Left kidney (tissue), 1 donor: ENCODE data around the gene TALDO1. TPM values are rescaled to one million over a fixed set of nuclear protein-coding genes. Genes with fewer than 3 reads are reported as not detected.

ENCODE experiments used
- polyA plus RNA-seq: library from polyadenylated mRNA; unstranded; fragments of 120-200 nt; gene quantifications from one replicate; pipeline ENCODE4 v1.2.1, GENCODE V29; 2013; ENCODE audit not compliant: insufficient read length

TALDO1 gene
- polyA plus RNA-seq, 1 donor = 116 TPM

Other genes starting within 250 kb of the TALDO1 start
- gene RNH1, start 240.2 kb upstream of the TALDO1 start, polyA plus RNA-seq = 71.2 TPM
- 37.5 TPM for gene HRAS, start 211.9 kb upstream of the TALDO1 start, polyA plus RNA-seq
- 3.5 TPM for gene LRRC56, start 209.9 kb upstream of the TALDO1 start, polyA plus RNA-seq
- gene LMNTD2, start 186.7 kb upstream of the TALDO1 start, polyA plus RNA-seq = 2.5 TPM
- gene RASSF7, start 186.5 kb upstream of the TALDO1 start, polyA plus RNA-seq = 34.9 TPM
- gene PHRF1, start 171.0 kb upstream of the TALDO1 start, polyA plus RNA-seq = 20.6 TPM
- 6.4 TPM for gene IRF7, start 131.5 kb upstream of the TALDO1 start, polyA plus RNA-seq
- 46.0 TPM for gene CDHR5, start 122.5 kb upstream of the TALDO1 start, polyA plus RNA-seq
- gene SCT, start 120.3 kb upstream of the TALDO1 start, polyA plus RNA-seq = 0.67 TPM
- 1.1 TPM for gene DRD4, start 110.2 kb upstream of the TALDO1 start, polyA plus RNA-seq
- 45.6 TPM for gene DEAF1, start 52.2 kb upstream of the TALDO1 start, polyA plus RNA-seq
- 56.5 TPM for gene TMEM80, start 51.6 kb upstream of the TALDO1 start, polyA plus RNA-seq
- 115 TPM for gene EPS8L2, start 41.2 kb upstream of the TALDO1 start, polyA plus RNA-seq
- gene GATD1, start 30.0 kb downstream of the TALDO1 start, polyA plus RNA-seq = 65.7 TPM
- 0.27 TPM for gene CEND1, start 42.6 kb downstream of the TALDO1 start, polyA plus RNA-seq
- gene SLC25A22, start 50.8 kb downstream of the TALDO1 start, polyA plus RNA-seq = 13.0 TPM
- gene PIDD1, start 57.8 kb downstream of the TALDO1 start, polyA plus RNA-seq = 10.1 TPM
- gene RPLP2, start 62.5 kb downstream of the TALDO1 start, polyA plus RNA-seq = 855 TPM
- 40.9 TPM for gene PNPLA2, start 71.5 kb downstream of the TALDO1 start, polyA plus RNA-seq
- gene CRACR2B, start 80.5 kb downstream of the TALDO1 start, polyA plus RNA-seq = 9.9 TPM
- 145 TPM for gene CD151, start 85.5 kb downstream of the TALDO1 start, polyA plus RNA-seq
- gene POLR2L, start 95.1 kb downstream of the TALDO1 start, polyA plus RNA-seq = 71.9 TPM
- gene TSPAN4, start 95.4 kb downstream of the TALDO1 start, polyA plus RNA-seq = 55.9 TPM
- gene CHID1, start 163.3 kb downstream of the TALDO1 start, polyA plus RNA-seq = 100 TPM
- 114 TPM for gene AP2A2, start 178.4 kb downstream of the TALDO1 start, polyA plus RNA-seq